SKM-1 (cell line): Measurements from ENCODE around the gene GNA14.
"Not testable (repeated sequence)": the region's sequence is repeated elsewhere in the genome, so short reads cannot be mapped to it uniquely, and the experiment has no call there.

Source experiments
- DNase-seq: peaks from one replicate; lab custom pipeline; 2025; ENCODE audit not compliant: unreplicated experiment; lab: John Stamatoyannopoulos, UW

The GNA14 gene

GRCh38 chr9:77592476-77592875, 55.6 kb downstream of the GNA14 start:
- no peak for DNase-seq

- no peak for DNase-seq
Observed at GRCh38 chr9:77589046-77589795, 58.9 kb downstream of the GNA14 start.

GRCh38 chr9:77588271-77588937, 59.7 kb downstream of the GNA14 start:
- no peak for DNase-seq

GRCh38 chr9:77587851-77588250, 60.3 kb downstream of the GNA14 start:
- DNase-seq: no peak

- no peak for DNase-seq
Observed at GRCh38 chr9:77587042-77587441, 61.1 kb downstream of the GNA14 start.

GRCh38 chr9:77586591-77586990, 61.5 kb downstream of the GNA14 start:
- DNase-seq: no peak

GRCh38 chr9:77585335-77585786, 62.8 kb downstream of the GNA14 start:
- DNase-seq: no peak

- DNase-seq: not testable (repeated sequence)
Observed at GRCh38 chr9:77584927-77585326, 63.2 kb downstream of the GNA14 start.

- DNase-seq: no peak
Observed at GRCh38 chr9:77582961-77583576, 65.1 kb downstream of the GNA14 start.

GRCh38 chr9:77582525-77582924, 65.6 kb downstream of the GNA14 start:
- no peak for DNase-seq

- no peak for DNase-seq
Observed at GRCh38 chr9:77575785-77576184, 72.3 kb downstream of the GNA14 start.

- DNase-seq: no peak
Observed at GRCh38 chr9:77569335-77569734, 78.8 kb downstream of the GNA14 start.

- no peak for DNase-seq
Observed at GRCh38 chr9:77563174-77563573, 84.9 kb downstream of the GNA14 start.

GRCh38 chr9:77562019-77562748, 85.9 kb downstream of the GNA14 start:
- DNase-seq: no peak

GRCh38 chr9:77561331-77562018, 86.6 kb downstream of the GNA14 start:
- no peak for DNase-seq

GRCh38 chr9:77556396-77556795, 91.7 kb downstream of the GNA14 start:
- no peak for DNase-seq

- DNase-seq: no peak
Observed at GRCh38 chr9:77554586-77555105, 93.5 kb downstream of the GNA14 start.

- no peak for DNase-seq
Observed at GRCh38 chr9:77547106-77547730, 100.9 kb downstream of the GNA14 start.

- DNase-seq: no peak
Observed at GRCh38 chr9:77546376-77546950, 101.7 kb downstream of the GNA14 start.

- DNase-seq: no peak
Observed at GRCh38 chr9:77544546-77544945, 103.6 kb downstream of the GNA14 start.
